Measurements from ENCODE around the gene ZWILCH. TPM values are rescaled to one million over a fixed set of nuclear protein-coding genes. Genes with fewer than 3 reads are reported as not detected.

The ZWILCH gene
- total and polyA plus RNA-seq, 9 donors: 3.5 to 9.6 (median 6.2) TPM

DNA sequence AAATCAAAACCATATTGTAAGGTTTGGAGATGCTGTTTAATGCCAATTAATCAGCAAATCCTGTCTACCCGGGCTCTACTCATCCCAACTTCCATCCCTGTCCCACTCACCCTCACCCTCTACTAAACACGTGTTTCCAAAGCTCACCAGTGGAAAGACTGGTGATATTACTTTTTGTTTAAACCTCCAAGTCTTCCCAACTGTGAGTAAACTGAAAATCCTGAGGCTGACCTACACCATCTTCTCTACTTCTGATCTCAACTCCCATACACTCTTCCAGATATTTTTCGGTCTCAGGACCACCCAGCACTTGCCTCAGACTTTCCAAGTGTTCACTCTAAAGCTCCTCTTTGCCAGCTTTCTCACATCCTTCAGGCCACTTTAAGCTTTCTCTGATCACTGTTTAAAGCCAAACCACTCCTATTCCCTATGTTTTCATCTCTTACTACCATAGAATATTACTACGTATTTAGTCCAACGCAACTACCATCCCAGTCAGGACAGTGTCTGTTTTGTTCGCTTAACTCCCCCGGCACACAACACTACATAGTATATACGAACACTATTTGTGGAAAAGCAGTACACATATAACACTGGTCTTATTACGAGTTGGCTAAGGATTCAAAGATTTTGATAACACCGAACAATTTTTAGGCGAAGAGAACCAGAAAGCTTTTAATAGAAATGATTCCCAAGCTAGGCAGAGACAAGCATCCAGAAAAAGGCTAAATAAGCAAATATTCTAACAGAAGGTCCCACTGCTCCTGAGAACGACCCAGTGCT, 1.2 kb upstream of the ZWILCH start:
- no peaks in the 10 kb centered on the region for H3K9me3 ChIP-seq
- DNase-seq: no peak
- peaks cover 3% of the 10 kb centered on the region for H3K4me1 ChIP-seq (ENCODE audit: insufficient read depth)
- TF ChIP-seq POLR2A (IDR thresholded peaks at IDR 0.05) (no peak), CTCF (IDR thresholded peaks at IDR 0.05) (no peak), EP300 (IDR thresholded peaks at IDR 0.05) (no peak)
- H3K27me3 ChIP-seq: no peaks in the 10 kb centered on the region
- intact Hi-C loops (cut with DNase I): loop anchor here in 1 of 4 donors (5.0 kb wide), 1 partner anchor 712 kb away; the partner anchor contains the start of gene DENND4A
- peak overlapping the region; percentile 68 for H3K4me3 ChIP-seq
- no peaks in the 10 kb centered on the region for H3K36me3 ChIP-seq
- peak overlapping the region; percentile 82 to 87 for H3K27ac ChIP-seq
- WGBS, 3 donors: 0% methylated on average over 12 of the region's 12 CpGs

DNA sequence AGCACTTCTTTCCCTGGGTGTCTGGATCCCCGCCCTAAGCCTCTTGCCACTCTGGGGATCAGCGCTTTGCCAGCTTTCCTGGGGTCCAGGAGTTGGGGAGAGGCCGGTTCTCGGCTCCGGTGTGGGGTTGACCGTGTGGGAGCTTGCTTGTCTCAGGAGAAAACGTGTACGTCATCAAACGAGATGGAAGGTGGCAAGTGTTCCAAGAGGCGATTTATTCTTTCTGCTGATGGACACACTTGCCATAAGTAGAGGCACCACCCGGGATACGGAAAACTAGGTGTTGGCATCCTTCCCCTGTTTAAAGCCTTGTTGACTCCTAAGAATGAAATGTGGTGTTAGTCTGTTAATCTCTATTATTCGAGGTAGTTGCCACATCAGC, 295 bp downstream of the ZWILCH start:
- H3K36me3 ChIP-seq: no peaks in the 10 kb centered on the region
- DNase-seq: no peak
- WGBS, 3 donors: 0 to 1% (median 1%) methylated on average over 13 of the region's 13 CpGs
- peak overlapping the region; percentile 68 for H3K4me3 ChIP-seq
- TF ChIP-seq EP300 (IDR thresholded peaks at IDR 0.05): no peak
- TF ChIP-seq POLR2A (IDR thresholded peaks at IDR 0.05): no peak
- no peak for TF ChIP-seq CTCF (IDR thresholded peaks at IDR 0.05)
- H3K27ac ChIP-seq: peak overlapping the region; percentile 82 to 87
- H3K27me3 ChIP-seq: no peaks in the 10 kb centered on the region
- peaks cover 3% of the 10 kb centered on the region for H3K4me1 ChIP-seq (ENCODE audit: insufficient read depth)
- H3K9me3 ChIP-seq: no peaks in the 10 kb centered on the region
- intact Hi-C loops (cut with DNase I): no loop called here

- intact Hi-C loops (cut with DNase I): no loop called here
These were observed 692 bp downstream of the ZWILCH start for GRCh38 chr15:66505818-66506217.

GRCh38 chr15:66508293-66508883, 3.3 kb downstream of the ZWILCH start:
- intact Hi-C loops (cut with DNase I): no loop called here
- WGBS, 3 donors: 88 to 93% (median 88%) methylated on average over 3 of the region's 3 CpGs
- no peaks in the 10 kb centered on the region for H3K27me3 ChIP-seq
- DNase-seq: no peak
- H3K27ac ChIP-seq: no peak overlapping the region
- no peak overlapping the region for H3K4me3 ChIP-seq
- no peaks in the 10 kb centered on the region for H3K36me3 ChIP-seq
- TF ChIP-seq CTCF (IDR thresholded peaks at IDR 0.05) (no peak), EP300 (IDR thresholded peaks at IDR 0.05) (no peak), POLR2A (IDR thresholded peaks at IDR 0.05) (no peak)
- no peaks in the 10 kb centered on the region for H3K9me3 ChIP-seq
- peaks cover 3% of the 10 kb centered on the region for H3K4me1 ChIP-seq (ENCODE audit: insufficient read depth)

More at GRCh38 chr15:66505818-66506217, 692 bp downstream of the ZWILCH start:
- H3K36me3 ChIP-seq: no peaks in the 10 kb centered on the region
- H3K27me3 ChIP-seq: no peaks in the 10 kb centered on the region
- H3K4me3 ChIP-seq: peak overlapping the region; percentile 68
- H3K4me1 ChIP-seq (ENCODE audit: insufficient read depth): peaks cover 3% of the 10 kb centered on the region
- TF ChIP-seq POLR2A (IDR thresholded peaks at IDR 0.05) (no peak), EP300 (IDR thresholded peaks at IDR 0.05) (no peak), CTCF (IDR thresholded peaks at IDR 0.05) (no peak)
- H3K27ac ChIP-seq: no peak overlapping the region
- no peaks in the 10 kb centered on the region for H3K9me3 ChIP-seq
- no peak for DNase-seq
- 15 to 32% (median 21%) methylated on average over 4 of the region's 4 CpGs for WGBS, 3 donors

All from ovary (tissue), 9 donors.